ENCODE measurements around the gene PHLPP1. TPM values are rescaled to one million over a fixed set of nuclear protein-coding genes. Genes with fewer than 3 reads are reported as not detected.

The PHLPP1 gene
- polyA plus RNA-seq, 1 experiment = 5.6 TPM

- H3K9me3 ChIP-seq (ENCODE audit: control insufficient read depth, insufficient read depth, low read length) = no peaks in the 10 kb centered on the region
- H3K4me3 ChIP-seq (ENCODE audit: low read depth, low read length) = no peak overlapping the region
- ChIA-PET CTCF (no interaction called here), POLR2A (no interaction called here)
- DNase-seq (ENCODE audit: low read depth, low spot score) = no peak
- TF ChIP-seq, protein P1, sequence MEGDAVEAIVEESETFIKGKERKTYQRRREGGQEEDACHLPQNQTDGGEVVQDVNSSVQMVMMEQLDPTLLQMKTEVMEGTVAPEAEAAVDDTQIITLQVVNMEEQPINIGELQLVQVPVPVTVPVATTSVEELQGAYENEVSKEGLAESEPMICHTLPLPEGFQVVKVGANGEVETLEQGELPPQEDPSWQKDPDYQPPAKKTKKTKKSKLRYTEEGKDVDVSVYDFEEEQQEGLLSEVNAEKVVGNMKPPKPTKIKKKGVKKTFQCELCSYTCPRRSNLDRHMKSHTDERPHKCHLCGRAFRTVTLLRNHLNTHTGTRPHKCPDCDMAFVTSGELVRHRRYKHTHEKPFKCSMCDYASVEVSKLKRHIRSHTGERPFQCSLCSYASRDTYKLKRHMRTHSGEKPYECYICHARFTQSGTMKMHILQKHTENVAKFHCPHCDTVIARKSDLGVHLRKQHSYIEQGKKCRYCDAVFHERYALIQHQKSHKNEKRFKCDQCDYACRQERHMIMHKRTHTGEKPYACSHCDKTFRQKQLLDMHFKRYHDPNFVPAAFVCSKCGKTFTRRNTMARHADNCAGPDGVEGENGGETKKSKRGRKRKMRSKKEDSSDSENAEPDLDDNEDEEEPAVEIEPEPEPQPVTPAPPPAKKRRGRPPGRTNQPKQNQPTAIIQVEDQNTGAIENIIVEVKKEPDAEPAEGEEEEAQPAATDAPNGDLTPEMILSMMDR (IDR thresholded peaks at IDR 0.05; ENCODE audit: low read depth, low read length) = no peak
- H3K27me3 ChIP-seq (ENCODE audit: control insufficient read depth, insufficient read depth, low read length) = no peaks in the 10 kb centered on the region
- no peak overlapping the region for H3K27ac ChIP-seq (ENCODE audit: low read depth, low read length)
Observed at GRCh38 chr18:62771494-62772270, 56.3 kb downstream of the PHLPP1 start.

DNA sequence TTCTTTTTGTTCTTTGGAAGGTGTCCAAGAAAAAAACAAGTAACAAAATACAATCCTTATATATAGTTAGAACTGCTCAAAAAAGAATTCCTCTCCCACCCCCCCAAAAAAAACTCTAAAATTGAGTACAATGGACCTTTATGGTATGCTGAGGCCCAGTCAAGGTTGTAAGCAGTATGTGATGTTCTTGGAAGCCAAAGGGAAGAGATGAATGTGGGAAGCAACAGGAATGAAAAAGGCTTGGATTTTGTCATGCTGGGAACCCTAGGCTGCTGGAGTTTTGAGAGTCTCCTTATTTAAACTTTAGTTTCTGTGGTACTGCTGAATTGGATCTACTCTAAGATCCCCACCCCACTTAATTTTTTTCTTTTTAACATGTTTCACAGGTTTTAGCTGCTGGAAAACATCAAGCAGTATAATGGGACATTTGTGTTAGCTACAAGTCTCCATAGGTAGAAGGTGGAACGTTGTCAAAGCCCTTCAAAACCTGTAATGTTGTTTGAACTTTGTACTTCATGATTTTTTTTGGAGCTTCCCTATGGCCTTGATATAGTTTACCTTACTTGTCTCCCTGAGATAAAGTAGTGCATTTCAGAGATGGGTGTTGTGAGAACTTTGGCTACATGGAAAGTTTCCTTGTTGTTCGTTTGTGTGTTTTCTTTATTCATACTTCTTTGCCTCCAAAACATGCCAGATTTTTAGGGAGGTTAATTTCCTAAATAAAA lies 57.7 kb downstream of the PHLPP1 start:
- TF ChIP-seq, protein P1 (IDR thresholded peaks at IDR 0.05; ENCODE audit: low read depth, low read length) = no peak
- Histone ChIP-seq H3K27ac (ENCODE audit: low read depth, low read length) (no peak overlapping the region), H3K4me3 (ENCODE audit: low read depth, low read length) (no peak overlapping the region), H3K9me3 (ENCODE audit: control insufficient read depth, insufficient read depth, low read length) (no peaks in the 10 kb centered on the region), H3K27me3 (ENCODE audit: control insufficient read depth, insufficient read depth, low read length) (no peaks in the 10 kb centered on the region)
- no peak for DNase-seq (ENCODE audit: low read depth, low spot score)
- POLR2A ChIA-PET = no interaction called here
- CTCF ChIA-PET = no interaction called here

GRCh38 chr18:62773691-62774090 lies 58.4 kb downstream of the PHLPP1 start:
- TF ChIP-seq, protein P1 (IDR thresholded peaks at IDR 0.05; ENCODE audit: low read depth, low read length) = no peak
- Histone ChIP-seq H3K27me3 (ENCODE audit: control insufficient read depth, insufficient read depth, low read length) (no peaks in the 10 kb centered on the region), H3K9me3 (ENCODE audit: control insufficient read depth, insufficient read depth, low read length) (no peaks in the 10 kb centered on the region), H3K4me3 (ENCODE audit: low read depth, low read length) (no peak overlapping the region), H3K27ac (ENCODE audit: low read depth, low read length) (no peak overlapping the region)
- POLR2A ChIA-PET = no interaction called here
- CTCF ChIA-PET = no interaction called here
- no peak for DNase-seq (ENCODE audit: low read depth, low spot score)

DNA sequence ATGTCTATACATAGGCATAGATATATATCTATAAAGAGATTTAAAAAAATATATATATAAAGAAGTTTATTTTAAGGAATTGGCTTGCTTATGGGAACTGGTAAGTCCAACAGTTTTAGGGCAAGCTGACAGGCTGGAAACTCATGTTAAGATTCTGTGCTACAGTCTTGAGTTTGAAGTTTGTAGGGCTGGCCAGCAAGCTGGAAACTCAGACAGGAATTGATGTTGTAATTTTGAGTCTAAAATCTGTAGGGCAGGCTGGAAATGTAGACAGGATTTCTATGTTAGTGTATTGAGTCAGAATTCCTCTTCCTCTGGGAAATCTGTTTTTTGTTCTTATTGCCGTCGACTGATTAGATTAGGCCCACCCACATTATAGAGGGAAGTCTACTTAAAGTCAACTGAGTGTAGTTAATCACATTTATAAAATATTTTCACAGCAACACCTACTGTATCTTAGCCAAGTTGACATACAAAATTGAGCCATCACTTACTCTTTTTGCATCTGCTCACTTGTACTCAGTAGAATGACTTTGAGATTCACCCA lies 60.8 kb downstream of the PHLPP1 start:
- no peak overlapping the region for H3K27ac ChIP-seq (ENCODE audit: low read depth, low read length)
- POLR2A ChIA-PET = no interaction called here

More for the DNA sequence above, 60.8 kb downstream of the PHLPP1 start:
- H3K27me3 ChIP-seq (ENCODE audit: control insufficient read depth, insufficient read depth, low read length) = no peaks in the 10 kb centered on the region
- CTCF ChIA-PET = no interaction called here
- TF ChIP-seq, protein P1 (IDR thresholded peaks at IDR 0.05; ENCODE audit: low read depth, low read length) = no peak
- DNase-seq (ENCODE audit: low read depth, low spot score) = no peak
- no peak overlapping the region for H3K4me3 ChIP-seq (ENCODE audit: low read depth, low read length)
- H3K9me3 ChIP-seq (ENCODE audit: control insufficient read depth, insufficient read depth, low read length) = no peaks in the 10 kb centered on the region

Measured in AG04450 (cell line).